OCI-LY7 (cell line): Measurements from ENCODE around the gene ALLC. TPM values are rescaled to one million over a fixed set of nuclear protein-coding genes. Genes with fewer than 3 reads are reported as not detected.

ENCODE experiments used
- BruUV-seq: library from RNA; stranded (reverse); fragments of 400-500 nt; replicated peaks from 2 replicates; lab custom pipeline; 2021; lab: Mats Ljungman, UMichigan
- CTCF ChIA-PET: fragments of 300-600 bp; sonication (Branson Sonifier 250); formaldehyde crosslinking; loops from one replicate; lab custom pipeline; 2022; ENCODE audit warnings: antibody characterized with exemption; ENCODE audit not compliant: unreplicated experiment; lab: Charles Lee
- POLR2A ChIA-PET: fragments of 300-600 bp; sonication (Branson Sonifier 250); formaldehyde crosslinking; loops from one replicate; lab custom pipeline; 2022; ENCODE audit warnings: antibody characterized with exemption; lab: Charles Lee
- DNase-seq: peaks from one replicate; pipeline ENCODE4 v3.0.0-alpha.2; 2015; ENCODE audit warnings: low spot score
- H2AFZ ChIP-seq: fragments of 200-600 bp; sonication (generic), shearing (Covaris generic); 2 replicates; pipeline ENCODE4 v1.6.1; 2014; ENCODE audit warnings: mild to moderate bottlenecking, antibody characterized with exemption, low read length, moderate library complexity
- H3K27ac ChIP-seq: fragments of 200-600 bp; sonication (generic); 2 replicates; pipeline ENCODE4 v1.5.1; 2014; ENCODE audit warnings: mixed run types, low read depth, mild to moderate bottlenecking, moderate library complexity, low read length, inconsistent platforms; ENCODE audit not compliant: poor library complexity, severe bottlenecking
- H3K36me3 ChIP-seq: fragments of 200-600 bp; sonication (generic); 2 replicates; pipeline ENCODE4 v1.6.1; 2014; ENCODE audit warnings: mild to moderate bottlenecking, antibody characterized with exemption, low read length, moderate library complexity, mixed read lengths; ENCODE audit not compliant: insufficient read depth
- H3K4me1 ChIP-seq: fragments of 200-600 bp; sonication (generic); 2 replicates; pipeline ENCODE4 v1.5.1; 2014; ENCODE audit warnings: mild to moderate bottlenecking, low read length; ENCODE audit not compliant: insufficient read depth, poor library complexity, severe bottlenecking
- H3K4me2 ChIP-seq: fragments of 200-600 bp; sonication (generic); 2 replicates; pipeline ENCODE4 v1.6.1; 2014; ENCODE audit warnings: mild to moderate bottlenecking, low read length
- H3K4me3 ChIP-seq: fragments of 200-600 bp; sonication (generic); 2 replicates; pipeline ENCODE4 v1.5.1; 2014; ENCODE audit warnings: mild to moderate bottlenecking, low read depth, low read length; ENCODE audit not compliant: poor library complexity, severe bottlenecking
- H3K79me2 ChIP-seq: fragments of 200-600 bp; sonication (generic); 2 replicates; pipeline ENCODE4 v1.6.1; 2016; ENCODE audit warnings: low read depth, mild to moderate bottlenecking, low read length, moderate library complexity, mixed read lengths; ENCODE audit not compliant: insufficient read depth
- H3K9me2 ChIP-seq: fragments of 200-600 bp; sonication (generic); 2 replicates; pipeline ENCODE4 v1.6.1; 2016; ENCODE audit warnings: mild to moderate bottlenecking, low read length, mixed read lengths; ENCODE audit not compliant: insufficient read depth
- H3K9me3 ChIP-seq: fragments of 200-600 bp; sonication (generic); 2 replicates; pipeline ENCODE4 v1.6.1; 2014; ENCODE audit warnings: mild to moderate bottlenecking, mixed run types, low read length, mixed read lengths
- H4K20me1 ChIP-seq: fragments of 200-600 bp; sonication (generic); 2 replicates; pipeline ENCODE4 v1.6.1; 2014; ENCODE audit warnings: mild to moderate bottlenecking, antibody characterized with exemption, low read length, moderate library complexity, mixed read lengths; ENCODE audit not compliant: insufficient read depth
- CTCF ChIP-seq: fragments of 200-600 bp; sonication (generic); conservative IDR thresholded peaks from 2 replicates; pipeline ENCODE4 v1.5.1; 2014; ENCODE audit warnings: mild to moderate bottlenecking, antibody characterized with exemption, low read length, moderate library complexity, mixed read lengths
- EZH2phosphoT487 ChIP-seq: fragments of 200-600 bp; sonication (generic); IDR thresholded peaks from 2 replicates; pipeline ENCODE4 v1.6.1; 2018; ENCODE audit warnings: low read depth, borderline replicate concordance, mild to moderate bottlenecking, mixed run types, antibody characterized with exemption, low read length, moderate library complexity, mixed read lengths
- intact Hi-C: fragments of 100-400 bp; cut with micrococcal nuclease; formaldehyde crosslinking; loops from one replicate; pipeline ENCODE4 v1.10.0; 2022; ENCODE audit not compliant: unreplicated experiment
- total RNA-seq, 2 experiments: library from RNA; depleted of rRNA in 1 of 2; stranded (reverse); fragments of >200 nt in 1 of 2; shearing (Covaris generic) in 1 of 2; gene quantifications; 2 replicates each; pipeline ENCODE4 v1.2.3, GENCODE V29; 2014 to 2022

Gene ALLC
- total RNA-seq, 2 experiments from 2014 or later, result not detected

GRCh38 chr2:3654531-3655225 is 3.3 kb upstream of the ALLC start:
- ChIA-PET CTCF (no interaction called here), POLR2A (interaction anchor here (0.5 kb wide), 1 partner anchor 818 kb away, joined by 3 read pairs; no protein-coding TSS in a partner anchor)
- intact Hi-C loops, result loop anchor here (5.0 kb wide), 1 partner anchor 117 kb away; no protein-coding TSS in a partner anchor

GRCh38 chr2:3655871-3656761 is 1.9 kb upstream of the ALLC start:
- Histone ChIP-seq H3K9me2 (no peaks in the 10 kb centered on the region), H3K9me3 (no peaks in the 10 kb centered on the region), H4K20me1 (no peaks in the 10 kb centered on the region), H3K36me3 (no peaks in the 10 kb centered on the region), H3K79me2 (no peaks in the 10 kb centered on the region), H2AFZ (peak overlapping the region; percentile 14; the same call in 1 of the 2 replicates), H3K4me2 (no peak overlapping the region), H3K4me1 (peaks cover 26% of the 10 kb centered on the region), H3K27ac (no peak overlapping the region), H3K4me3 (no peak overlapping the region)
- intact Hi-C loops, result no loop called here
- DNase-seq, result no peak
- ChIA-PET CTCF (interaction anchor here (0.6 kb wide), 1 partner anchor 142 kb away, joined by 3 read pairs; no protein-coding TSS in a partner anchor), POLR2A (interaction anchor here (0.6 to 0.9 kb wide), 3 partner anchors 12 to 701 kb away, joined by 3 read pairs; partner anchors contain the start of gene RNASEH1)
- no TSS peak for BruUV-seq
- no peak for TF ChIP-seq CTCF
- no peak for TF ChIP-seq EZH2phosphoT487

More at GRCh38 chr2:3654531-3655225, 3.3 kb upstream of the ALLC start:
- no peaks in the 10 kb centered on the region for H3K36me3 ChIP-seq
- H3K9me2 ChIP-seq, result no peaks in the 10 kb centered on the region
- H3K4me1 ChIP-seq, result peaks cover 27% of the 10 kb centered on the region
- no peaks in the 10 kb centered on the region for H3K79me2 ChIP-seq
- H2AFZ ChIP-seq, result no peak overlapping the region
- H3K27ac ChIP-seq, result no peak overlapping the region
- DNase-seq, result no peak
- H3K4me3 ChIP-seq, result no peak overlapping the region
- no TSS peak for BruUV-seq
- H3K4me2 ChIP-seq, result no peak overlapping the region
- no peaks in the 10 kb centered on the region for H4K20me1 ChIP-seq
- TF ChIP-seq EZH2phosphoT487 (no peak), CTCF (no peak)
- H3K9me3 ChIP-seq, result no peaks in the 10 kb centered on the region
